Endothelial cell of umbilical vein (primary cell): Measurements from ENCODE around the gene PPP2R5A.

ENCODE experiments used
- EZH2 ChIP-seq: IDR thresholded peaks from 2 replicates; pipeline ENCODE4 v1.6.1; 2012; ENCODE audit warnings: borderline replicate concordance, low read depth, mild to moderate bottlenecking, moderate library complexity, low read length, inconsistent platforms; ENCODE audit not compliant: severe bottlenecking
- FOS ChIP-seq: IDR thresholded peaks from 2 replicates; pipeline ENCODE4 v1.6.1; 2011; ENCODE audit warnings: mild to moderate bottlenecking, low read length, moderate library complexity, borderline replicate concordance; ENCODE audit not compliant: insufficient read depth
- GATA2 ChIP-seq: IDR thresholded peaks from 2 replicates; pipeline ENCODE4 v1.7.0; 2011; ENCODE audit warnings: low read depth, mild to moderate bottlenecking, moderate library complexity, mixed read lengths, low read length; ENCODE audit not compliant: insufficient read length, insufficient read depth
- MYC ChIP-seq: IDR thresholded peaks from one replicate; pipeline ENCODE4 v1.6.1; 2011; ENCODE audit warnings: mild to moderate bottlenecking, low read depth, low read length
- POLR2A ChIP-seq: IDR thresholded peaks from 2 replicates; pipeline ENCODE4 v1.6.1; 2012; ENCODE audit warnings: low read depth, mild to moderate bottlenecking, control low read depth, low read length
- POLR2AphosphoS5 ChIP-seq: IDR thresholded peaks from 2 replicates; pipeline ENCODE4 v1.6.1; 2012; ENCODE audit warnings: low read depth, mild to moderate bottlenecking, control low read depth, low read length, moderate library complexity; ENCODE audit not compliant: insufficient read depth
- TF ChIP-seq, protein P1 (sequence below), 2 donors: IDR thresholded peaks; 1 replicate in 1 of 2; 2 replicates in 1 of 2; pipeline ENCODE4 v1.5.1; 2011; ENCODE audit warnings: low read length in 2 of 2, mild to moderate bottlenecking in 2 of 2, moderate library complexity in 2 of 2, control low read depth in 1 of 2, inconsistent platforms in 1 of 2, low read depth in 1 of 2; ENCODE audit not compliant: insufficient read depth in 1 of 2; ENCODE audit errors: extremely low read depth in 1 of 2
- TF ChIP-seq, protein P2 (sequence below): IDR thresholded peaks from 2 replicates; pipeline ENCODE4 v1.6.1; 2011; ENCODE audit not compliant: insufficient read depth, insufficient read length

- TF ChIP-seq, protein P1, sequence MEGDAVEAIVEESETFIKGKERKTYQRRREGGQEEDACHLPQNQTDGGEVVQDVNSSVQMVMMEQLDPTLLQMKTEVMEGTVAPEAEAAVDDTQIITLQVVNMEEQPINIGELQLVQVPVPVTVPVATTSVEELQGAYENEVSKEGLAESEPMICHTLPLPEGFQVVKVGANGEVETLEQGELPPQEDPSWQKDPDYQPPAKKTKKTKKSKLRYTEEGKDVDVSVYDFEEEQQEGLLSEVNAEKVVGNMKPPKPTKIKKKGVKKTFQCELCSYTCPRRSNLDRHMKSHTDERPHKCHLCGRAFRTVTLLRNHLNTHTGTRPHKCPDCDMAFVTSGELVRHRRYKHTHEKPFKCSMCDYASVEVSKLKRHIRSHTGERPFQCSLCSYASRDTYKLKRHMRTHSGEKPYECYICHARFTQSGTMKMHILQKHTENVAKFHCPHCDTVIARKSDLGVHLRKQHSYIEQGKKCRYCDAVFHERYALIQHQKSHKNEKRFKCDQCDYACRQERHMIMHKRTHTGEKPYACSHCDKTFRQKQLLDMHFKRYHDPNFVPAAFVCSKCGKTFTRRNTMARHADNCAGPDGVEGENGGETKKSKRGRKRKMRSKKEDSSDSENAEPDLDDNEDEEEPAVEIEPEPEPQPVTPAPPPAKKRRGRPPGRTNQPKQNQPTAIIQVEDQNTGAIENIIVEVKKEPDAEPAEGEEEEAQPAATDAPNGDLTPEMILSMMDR (IDR thresholded peaks at IDR 0.05; ENCODE audit: extremely low read depth in 1 of 2, insufficient read depth in 1 of 2, low read depth in 1 of 2, low read length in 2 of 2) = no peak
- TF ChIP-seq GATA2 (no peak), EZH2 (no peak), MYC (no peak), FOS (no peak), POLR2A (no peak), POLR2AphosphoS5 (no peak)
- TF ChIP-seq, protein P2, sequence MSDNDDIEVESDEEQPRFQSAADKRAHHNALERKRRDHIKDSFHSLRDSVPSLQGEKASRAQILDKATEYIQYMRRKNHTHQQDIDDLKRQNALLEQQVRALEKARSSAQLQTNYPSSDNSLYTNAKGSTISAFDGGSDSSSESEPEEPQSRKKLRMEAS = no peak
Observed at GRCh38 chr1:212344905-212345304, 59.7 kb downstream of the PPP2R5A start.
